ENCODE measurements around the gene CFLAR.
"Not testable (repeated sequence)": the region's sequence is repeated elsewhere in the genome, so short reads cannot be mapped to it uniquely, and the experiment has no call there.

Gene CFLAR

GRCh38 chr2:201183365-201183727 lies 67.4 kb downstream of the CFLAR start:
- no peak for DNase-seq

- not testable (repeated sequence) for DNase-seq
These were observed 67.9 kb downstream of the CFLAR start for GRCh38 chr2:201183835-201184234.

DNA sequence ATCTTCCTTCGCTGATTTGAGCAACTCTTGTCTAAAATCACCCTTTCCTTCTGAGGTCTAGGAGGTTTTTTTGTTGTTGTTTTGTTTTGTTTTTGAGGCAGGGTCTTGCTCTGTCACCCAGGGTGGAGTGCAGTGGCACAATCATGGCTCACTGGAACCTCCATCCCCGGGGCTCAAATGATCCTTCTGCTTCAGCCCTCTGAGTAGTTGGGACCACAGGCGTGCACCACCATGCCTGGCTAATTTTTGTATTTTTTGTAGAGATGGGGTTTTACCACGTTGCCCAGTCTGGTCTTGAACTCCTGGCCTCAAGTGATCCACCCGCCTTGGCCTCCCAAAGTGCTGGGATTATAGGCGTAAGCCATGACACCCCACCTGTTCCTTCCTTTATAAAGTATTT lies 68.3 kb downstream of the CFLAR start:
- not testable (repeated sequence) for DNase-seq

DNA sequence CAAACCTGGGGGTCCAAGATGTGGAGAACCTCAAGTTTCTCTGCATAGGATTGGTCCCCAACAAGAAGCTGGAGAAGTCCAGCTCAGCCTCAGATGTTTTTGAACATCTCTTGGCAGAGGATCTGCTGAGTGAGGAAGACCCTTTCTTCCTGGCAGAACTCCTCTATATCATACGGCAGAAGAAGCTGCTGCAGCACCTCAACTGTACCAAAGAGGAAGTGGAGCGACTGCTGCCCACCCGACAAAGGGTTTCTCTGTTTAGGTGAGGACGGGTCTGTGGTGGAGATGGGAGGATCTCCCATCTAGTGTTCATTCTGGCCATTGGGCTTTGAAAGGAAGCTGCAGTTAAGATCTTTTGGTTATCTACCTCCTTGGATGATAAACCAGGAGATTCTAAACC lies 69.9 kb downstream of the CFLAR start:
- no peak for DNase-seq

DNA sequence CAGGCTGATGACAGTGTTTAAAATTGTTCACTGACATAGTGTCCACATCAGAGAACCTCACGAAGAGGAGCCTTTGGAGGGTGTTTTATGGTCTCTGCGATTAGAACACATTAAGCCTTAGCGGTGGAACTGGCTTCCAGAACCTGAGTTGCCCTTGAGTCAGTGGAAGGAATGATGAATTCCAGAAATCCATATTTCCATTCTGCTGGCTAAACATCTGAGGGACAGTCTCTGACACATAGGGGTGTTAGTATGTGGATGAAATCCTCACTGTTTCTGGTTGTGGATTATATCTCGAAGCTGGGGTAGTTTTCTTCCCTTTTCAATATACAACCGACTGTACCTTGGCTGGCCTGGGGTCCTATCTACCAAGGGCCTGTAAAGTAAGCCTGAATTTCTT lies 71.0 kb downstream of the CFLAR start:
- DNase-seq = no peak

DNA sequence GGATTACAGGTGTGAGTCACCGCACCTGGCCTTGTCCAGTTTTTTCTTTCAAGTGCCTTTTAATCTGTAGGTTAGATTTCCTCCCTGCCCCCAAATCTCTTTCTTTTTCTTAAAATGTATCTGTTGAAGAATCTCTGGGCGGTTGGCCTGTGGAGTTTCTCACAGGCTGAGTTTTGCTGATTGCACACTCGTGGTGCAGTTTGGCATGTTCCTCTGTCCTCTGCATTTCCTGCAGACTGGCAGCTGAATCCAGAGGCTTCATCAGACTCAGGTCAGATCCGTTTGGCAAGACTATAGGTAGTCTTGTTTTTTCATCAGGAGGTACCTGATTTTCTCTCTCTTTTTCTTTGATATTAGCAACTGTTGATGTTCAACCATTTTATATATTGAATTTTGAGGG lies 72.5 kb downstream of the CFLAR start:
- DNase-seq = no peak

- DNase-seq = no peak
These were observed 75.3 kb downstream of the CFLAR start for GRCh38 chr2:201191132-201191875.

DNA sequence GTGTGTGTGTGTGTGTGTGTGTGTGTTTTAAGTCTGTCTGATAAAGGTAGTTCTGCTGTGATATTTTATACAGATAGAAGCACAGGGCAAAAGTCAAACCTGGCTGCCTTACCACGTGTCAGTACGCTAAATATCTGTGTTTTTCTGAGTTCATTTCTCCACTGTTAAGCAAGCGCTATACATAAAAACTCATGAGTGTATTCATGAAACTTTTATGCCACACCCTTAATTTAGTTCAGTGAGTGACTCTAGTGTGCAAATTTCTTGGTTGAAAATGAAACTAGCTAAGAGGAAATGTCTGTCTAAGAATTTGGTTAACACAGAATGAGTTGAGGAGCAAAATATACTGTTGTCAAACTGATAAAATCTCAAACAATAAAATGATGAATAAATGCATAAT lies 78.1 kb downstream of the CFLAR start:
- no peak for DNase-seq

- DNase-seq = no peak
These were observed 79.4 kb downstream of the CFLAR start for GRCh38 chr2:201195331-201195730.

DNA sequence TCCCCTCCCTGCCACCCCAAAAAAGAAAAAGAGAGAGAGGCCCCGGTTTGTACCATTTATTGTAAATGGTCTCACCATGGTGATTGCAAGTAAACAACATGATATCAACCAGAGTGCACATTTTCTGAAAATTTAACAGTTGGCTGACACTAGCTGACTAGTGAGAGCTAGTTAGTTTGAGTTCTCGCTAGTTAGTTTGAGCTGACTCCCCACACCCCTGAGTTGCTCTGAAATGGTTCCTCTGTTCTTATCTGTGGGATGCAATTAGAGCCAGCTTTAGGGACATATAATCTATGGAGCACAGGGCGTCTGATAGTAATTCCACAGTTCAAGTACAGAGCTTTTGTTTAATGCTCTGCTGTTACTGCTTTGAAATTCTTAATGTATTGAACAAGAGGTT lies 80.0 kb downstream of the CFLAR start:
- no peak for DNase-seq

DNA sequence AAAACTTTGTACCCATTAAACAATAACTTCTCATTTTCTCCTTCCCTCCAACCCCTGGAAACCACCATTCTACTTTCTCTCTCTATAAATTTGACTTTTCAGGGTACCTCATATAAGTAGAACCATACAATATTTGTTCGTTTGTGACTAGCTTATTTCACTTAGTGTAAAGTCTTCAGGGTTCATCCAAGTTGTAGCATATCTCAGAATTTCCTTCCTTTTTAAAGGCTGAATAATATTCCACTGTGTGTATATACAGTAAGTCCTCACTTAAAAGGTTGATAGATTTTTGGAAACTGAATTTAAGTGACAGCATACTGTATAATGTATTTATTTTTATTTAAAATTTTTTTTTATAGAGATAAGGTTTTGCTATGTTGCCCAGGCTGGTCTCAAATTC lies 80.8 kb downstream of the CFLAR start:
- DNase-seq = no peak

GRCh38 chr2:201197781-201198180 lies 81.8 kb downstream of the CFLAR start:
- no peak for DNase-seq

GRCh38 chr2:201199847-201200246 lies 83.9 kb downstream of the CFLAR start:
- no peak for DNase-seq

DNA sequence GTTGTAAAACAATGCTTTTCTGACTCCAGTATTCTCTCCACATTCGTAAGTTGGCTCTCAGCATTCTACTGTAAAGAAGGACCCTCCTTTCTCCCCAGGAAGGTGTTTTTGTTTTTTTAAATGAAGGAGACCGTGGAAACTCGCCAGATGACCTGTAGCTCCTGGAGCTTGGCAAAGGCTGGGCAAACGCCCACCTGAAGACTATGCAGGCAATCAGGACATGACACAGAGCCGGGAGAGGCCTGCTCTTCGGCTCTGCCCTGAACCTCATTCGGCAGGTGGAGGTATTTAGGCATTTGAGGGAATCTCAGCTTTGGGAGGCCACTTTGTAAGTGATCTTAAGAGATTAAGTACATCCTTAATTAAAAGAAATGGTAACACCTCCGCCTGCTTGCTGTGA lies 84.4 kb downstream of the CFLAR start:
- no peak for DNase-seq

- DNase-seq = no peak
These were observed 85.4 kb downstream of the CFLAR start for GRCh38 chr2:201201371-201201770.

- no peak for DNase-seq
These were observed 88.1 kb downstream of the CFLAR start for GRCh38 chr2:201203916-201204654.

GRCh38 chr2:201204655-201205514 lies 88.9 kb downstream of the CFLAR start:
- no peak for DNase-seq

GRCh38 chr2:201205515-201205849 lies 89.5 kb downstream of the CFLAR start:
- no peak for DNase-seq

DNA sequence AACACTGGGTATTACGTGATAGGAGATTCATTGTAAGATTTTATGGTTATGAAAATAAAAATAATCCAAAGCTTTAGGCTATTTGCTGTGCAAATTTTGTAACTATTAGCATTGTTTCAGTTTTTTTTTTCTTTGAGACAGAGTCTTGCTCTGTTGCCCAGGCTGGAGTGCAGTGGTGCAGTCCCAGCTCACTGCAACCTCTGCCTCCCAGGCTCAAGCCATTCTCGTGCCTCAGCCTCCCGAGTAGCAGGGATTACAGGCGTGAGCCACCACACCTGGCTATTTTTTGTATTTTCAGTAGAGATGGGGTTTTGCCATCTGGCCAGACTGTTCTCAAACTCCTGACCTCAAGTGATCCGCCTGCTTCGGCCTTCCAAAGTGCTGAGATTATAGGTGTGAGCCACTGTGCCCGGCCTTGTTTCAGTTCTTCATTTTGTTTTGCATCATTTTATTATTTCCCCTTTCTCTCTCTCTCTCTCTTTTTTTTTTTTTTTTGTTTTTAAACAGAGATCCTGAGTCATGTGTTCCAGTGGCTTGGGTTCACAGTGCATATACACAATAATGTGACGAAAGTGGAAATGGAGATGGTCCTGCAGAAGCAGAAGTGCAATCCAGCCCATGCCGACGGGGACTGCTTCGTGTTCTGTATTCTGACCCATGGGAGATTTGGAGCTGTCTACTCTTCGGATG lies 92.7 kb downstream of the CFLAR start:
- no peak for DNase-seq

- no peak for DNase-seq
These were observed 100.0 kb downstream of the CFLAR start for GRCh38 chr2:201215963-201216362.

DNA sequence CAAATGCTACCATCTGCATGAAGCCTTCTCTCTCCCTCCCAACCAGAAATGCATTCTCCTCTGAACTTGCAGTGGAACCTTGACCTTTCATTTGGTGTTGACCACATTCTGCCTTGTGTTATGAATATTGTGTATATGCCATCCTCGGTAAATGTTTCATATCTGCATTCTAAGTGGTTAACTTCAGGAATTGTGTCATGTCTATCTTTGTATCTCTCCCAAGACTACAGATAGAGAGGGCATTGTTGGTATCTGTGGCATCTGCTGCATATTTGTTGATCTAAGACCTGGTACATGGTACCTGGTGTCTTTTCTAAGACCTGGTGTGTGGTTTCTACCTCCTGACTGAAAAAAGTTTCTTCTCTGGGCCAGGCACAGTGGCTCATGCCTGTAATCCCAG lies 101.0 kb downstream of the CFLAR start:
- no peak for DNase-seq

DNA sequence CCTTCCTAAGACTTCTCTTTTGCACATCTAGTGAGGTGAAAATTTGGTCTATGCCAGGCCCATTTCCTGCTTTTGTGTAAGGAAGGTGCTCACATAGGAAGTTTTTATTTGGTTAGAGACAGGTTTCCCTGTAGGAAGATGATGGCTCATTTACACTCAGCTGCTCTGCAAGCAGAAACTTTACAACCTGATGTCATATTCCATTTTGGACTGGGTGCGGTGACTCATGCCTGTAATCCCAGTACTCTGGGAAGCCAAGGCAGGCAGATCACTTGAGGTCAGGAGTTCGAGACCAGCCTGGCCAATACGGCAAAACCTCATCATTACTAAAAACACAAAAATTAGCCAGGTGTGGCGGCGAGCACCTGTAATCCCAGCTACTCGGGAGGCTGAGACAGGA lies 102.8 kb downstream of the CFLAR start:
- DNase-seq = no peak

All from NCI-H510A (cell line).